K562 (cell line): Measurements from ENCODE around the gene NDUFC2. TPM values are rescaled to one million over a fixed set of nuclear protein-coding genes. Genes with fewer than 3 reads are reported as not detected.

Experiments
- DNMT1 ChIP-seq: fragments of 450-650 bp; IDR thresholded peaks from 2 replicates; pipeline ENCODE4 v1.6.1; 2016; ENCODE audit warnings: antibody characterized with exemption, mild to moderate bottlenecking
- FOS ChIP-seq: IDR thresholded peaks from 3 replicates; pipeline ENCODE4 v1.6.1; 2011; ENCODE audit not compliant: insufficient read length; ENCODE audit errors: extremely low read depth
- HNRNPK ChIP-seq: fragments of 200-400 bp; formaldehyde crosslinking; IDR thresholded peaks from one replicate; pipeline ENCODE4 v1.6.1; 2018; ENCODE audit warnings: mild to moderate bottlenecking, low read depth, low read length; ENCODE audit not compliant: poor library complexity, severe bottlenecking
- KDM1A ChIP-seq, 2 experiments: fragments of 450-650 bp; IDR thresholded peaks; 2 replicates each; pipeline ENCODE4 v1.6.1; 2016; ENCODE audit warnings: mild to moderate bottlenecking in 2 of 2
- MCM2 ChIP-seq: fragments of 450-650 bp; IDR thresholded peaks from 2 replicates; pipeline ENCODE4 v1.6.1; 2017; ENCODE audit warnings: low read depth, mild to moderate bottlenecking
- MLLT1 ChIP-seq, 2 experiments: fragments of 450-650 bp; IDR thresholded peaks; 2 replicates each; pipeline ENCODE4 v1.6.1; 2016
- POLR2B ChIP-seq: fragments of 450-650 bp; IDR thresholded peaks from 2 replicates; pipeline ENCODE4 v1.6.1; 2018; ENCODE audit warnings: low read depth; ENCODE audit not compliant: partially characterized antibody
- POLR3G ChIP-seq: IDR thresholded peaks from 2 replicates; pipeline ENCODE4 v1.6.1; 2011; ENCODE audit not compliant: insufficient read length, insufficient replicate concordance; ENCODE audit errors: extremely low read depth
- RERE ChIP-seq: sonication (generic); formaldehyde crosslinking; IDR thresholded peaks from 2 replicates; pipeline ENCODE4 v1.8.0; 2023; ENCODE audit warnings: missing genetic modification reagents, mild to moderate bottlenecking, borderline replicate concordance
- SMAD1 ChIP-seq: fragments of 150-350 bp; IDR thresholded peaks from 2 replicates; pipeline ENCODE4 v1.6.1; 2014; ENCODE audit warnings: low read length, low read depth; ENCODE audit not compliant: partially characterized antibody
- TAL1 ChIP-seq: fragments of 450-650 bp; IDR thresholded peaks from 2 replicates; pipeline ENCODE4 v1.6.1; 2016; ENCODE audit warnings: mild to moderate bottlenecking
- USF1 ChIP-seq: sonication (generic); formaldehyde crosslinking; IDR thresholded peaks from 2 replicates; pipeline ENCODE4 v1.9.0; 2022; ENCODE audit warnings: mild to moderate bottlenecking, missing genetic modification reagents
- USF2 ChIP-seq: sonication (generic); formaldehyde crosslinking; IDR thresholded peaks from 2 replicates; pipeline ENCODE4 v1.5.0; 2020; ENCODE audit warnings: missing genetic modification reagents
- ZNF146 ChIP-seq: IDR thresholded peaks from one replicate; pipeline ENCODE4 v1.6.1; 2018; ENCODE audit warnings: missing compliant biosample characterization; ENCODE audit not compliant: unreplicated experiment
- ZNF57 ChIP-seq: fragments of 450-650 bp; formaldehyde crosslinking; IDR thresholded peaks from 2 replicates; pipeline ENCODE4 v1.4.0; 2020; ENCODE audit warnings: mild to moderate bottlenecking, moderate library complexity
- ZNF76 ChIP-seq: fragments of 250-450 bp; sonication (Bioruptor Pico); IDR thresholded peaks from 2 replicates; pipeline ENCODE4 v1.4.0; 2020; ENCODE audit warnings: mild to moderate bottlenecking, moderate library complexity, borderline replicate concordance
- polyA plus RNA-seq, 8 experiments: library from polyadenylated mRNA; depleted of rRNA in 4 of 8; stranded (reverse) in 5 of 8; unstranded in 3 of 8; fragments of >200 nt; fragmentation: Nextera tagmentation in 2 of 8; fragmentation: Illumina TruSeq in 1 of 8; extraction: Ambion mirVana in 2 of 8; extraction: Trizol in 1 of 8; gene quantifications; 2 replicates each; pipeline versions ENCODE4 v1.2.1 to v1.2.3, GENCODE V29; 2011 to 2014; ENCODE audit warnings: inconsistent platforms in 1 of 8, missing spikeins in 1 of 8
- total RNA-seq, 7 experiments: library from RNA; depleted of rRNA in 6 of 7; stranded (reverse); fragments of >200 nt in 6 of 7; fragmentation: Illumina TruSeq in 2 of 7; extraction: Trizol in 2 of 7; gene quantifications; 2 replicates each; pipeline versions ENCODE4 v1.2.1 to v1.2.3, GENCODE V29; 2011 to 2021; ENCODE audit warnings: low replicate concordance in 1 of 7
- TF ChIP-seq, protein P1 (sequence below): sonication (generic); formaldehyde crosslinking; IDR thresholded peaks from 2 replicates; pipeline ENCODE4 v1.8.0; 2022; ENCODE audit warnings: missing genetic modification reagents, mild to moderate bottlenecking, moderate library complexity, borderline replicate concordance

Gene NDUFC2
- total and polyA plus RNA-seq, 9 of the 15 experiments (the other 6 are each of a cell fraction or from before 2014, with no cell fraction given), result 168 to 1,119 (median 442) TPM

- TF ChIP-seq, protein P1, sequence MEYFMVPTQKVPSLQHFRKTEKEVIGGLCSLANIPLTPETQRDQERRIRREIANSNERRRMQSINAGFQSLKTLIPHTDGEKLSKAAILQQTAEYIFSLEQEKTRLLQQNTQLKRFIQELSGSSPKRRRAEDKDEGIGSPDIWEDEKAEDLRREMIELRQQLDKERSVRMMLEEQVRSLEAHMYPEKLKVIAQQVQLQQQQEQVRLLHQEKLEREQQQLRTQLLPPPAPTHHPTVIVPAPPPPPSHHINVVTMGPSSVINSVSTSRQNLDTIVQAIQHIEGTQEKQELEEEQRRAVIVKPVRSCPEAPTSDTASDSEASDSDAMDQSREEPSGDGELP, result peak; percentile 79
- TF ChIP-seq MCM2 (no peak), ZNF76 (CRISPR knock-in tag) (no peak), TAL1 (no peak), POLR3G (no peak), ZNF146 (CRISPR knock-in tag) (no peak), SMAD1 (no peak), FOS (no peak), DNMT1 (no peak), USF2 (CRISPR knock-in tag) (peak; percentile 11; the same call in 1 of the 2 replicates), ZNF57 (CRISPR knock-in tag) (no peak), KDM1A (IDR thresholded peaks at IDR 0.05) (0 out of 4 replicates have a peak, but pooled peaks of 1 of the 2 experiments have one; percentile 8), RERE (CRISPR knock-in tag) (no peak), MLLT1 (IDR thresholded peaks at IDR 0.05) (no peak), USF1 (CRISPR knock-in tag) (no peak), POLR2B (peak; percentile 73), HNRNPK (no peak)
Measured at GRCh38 chr11:78079232-78080083, at the start of gene NDUFC2 (continued).
